ENCODE measurements around the gene ASCC3.

ASCC3 gene

DNA sequence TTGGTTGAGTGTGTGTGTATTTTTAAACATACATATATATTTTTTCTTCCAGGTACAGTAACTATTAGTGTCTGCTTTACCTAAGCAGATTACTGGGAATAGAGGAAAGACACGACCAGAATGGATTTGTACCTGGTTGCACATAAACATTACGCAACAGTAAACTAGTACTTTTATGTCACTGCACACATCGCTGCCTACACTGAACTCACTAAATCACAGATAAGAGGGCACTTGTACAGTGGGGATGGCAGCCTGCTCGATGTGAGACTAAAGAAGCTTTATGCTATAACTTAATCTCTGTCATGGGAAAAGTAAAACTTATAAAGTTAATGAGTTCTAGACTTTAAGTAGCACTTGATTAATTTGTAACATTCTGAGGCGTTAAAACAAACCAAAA is 326.9 kb downstream of the ASCC3 start:
- peaks cover 13% of the 10 kb centered on the region for H3K36me3 Mint-ChIP-seq (ENCODE audit: low read depth)
- no peaks in the 10 kb centered on the region for H3K4me1 Mint-ChIP-seq
- DNase-seq (no peak), ATAC-seq (no peak)
- no peaks in the 10 kb centered on the region for H3K27me3 Mint-ChIP-seq
- H3K27ac Mint-ChIP-seq = no peak overlapping the region
- no peak overlapping the region for H3K4me3 Mint-ChIP-seq
- H3K9me3 Mint-ChIP-seq = no peaks in the 10 kb centered on the region

DNA sequence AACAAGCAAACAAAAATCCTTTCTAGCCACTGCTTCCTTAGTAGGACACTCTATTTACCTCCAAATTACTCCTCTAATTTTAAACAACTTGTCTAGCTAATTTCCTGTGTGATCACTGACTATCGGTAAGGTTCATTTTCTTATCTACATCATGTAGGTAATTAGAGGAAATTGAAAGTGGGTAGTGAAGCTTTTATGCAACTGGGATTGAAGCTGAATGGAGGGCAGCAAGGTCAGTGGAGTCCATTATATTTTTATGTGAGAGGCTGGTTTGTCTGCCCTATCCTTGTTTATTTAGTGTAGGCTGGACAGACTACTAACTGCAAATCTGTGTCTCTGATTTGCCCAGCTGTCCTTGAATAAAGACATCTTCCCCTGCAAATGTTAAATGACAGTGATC is 327.9 kb downstream of the ASCC3 start:
- Mint-ChIP-seq H3K4me1 (no peaks in the 10 kb centered on the region), H3K4me3 (no peak overlapping the region), H3K27me3 (no peaks in the 10 kb centered on the region), H3K9me3 (no peaks in the 10 kb centered on the region), H3K36me3 (ENCODE audit: low read depth) (peaks cover 13% of the 10 kb centered on the region), H3K27ac (no peak overlapping the region)
- ATAC-seq (no peak), DNase-seq (no peak)

DNA sequence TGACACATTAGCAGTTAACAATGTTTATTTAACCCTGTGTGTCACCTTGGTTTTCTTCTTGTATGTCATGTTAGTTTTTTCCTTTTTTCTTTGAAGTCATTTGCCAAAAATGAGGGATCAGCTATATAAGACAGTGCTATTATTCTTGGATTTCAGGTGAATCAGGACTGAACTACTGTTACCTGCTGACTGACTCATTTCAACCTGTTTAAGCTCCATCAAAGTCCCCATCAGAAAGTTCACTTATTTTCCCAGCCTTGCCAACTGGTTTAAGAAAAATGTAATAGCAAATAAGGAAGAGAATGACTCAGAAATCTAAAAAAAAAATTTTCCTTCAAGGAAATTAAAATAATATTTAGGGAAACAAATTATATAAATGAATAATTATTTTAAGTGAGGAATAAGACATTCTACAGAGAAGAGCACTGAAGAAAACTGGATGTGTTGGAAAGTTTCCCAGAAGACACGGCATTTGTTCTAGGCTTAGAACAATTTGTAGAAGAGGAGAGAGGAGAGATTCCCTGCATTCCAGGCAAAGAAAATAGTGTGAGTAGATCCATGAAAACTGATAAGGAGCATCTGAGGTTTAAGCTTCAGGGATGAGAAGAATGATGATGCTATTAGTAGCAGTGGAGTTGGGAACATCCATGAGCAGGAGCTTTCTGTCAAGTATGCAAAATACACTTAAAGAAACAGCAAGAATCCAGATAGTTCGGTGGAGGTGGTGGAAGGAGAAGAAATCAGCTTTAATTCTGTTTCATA is 331.5 kb downstream of the ASCC3 start:
- Mint-ChIP-seq H3K9me3 (no peaks in the 10 kb centered on the region), H3K36me3 (ENCODE audit: low read depth) (peaks cover 27% of the 10 kb centered on the region), H3K4me1 (no peaks in the 10 kb centered on the region), H3K27me3 (no peaks in the 10 kb centered on the region), H3K4me3 (no peak overlapping the region), H3K27ac (no peak overlapping the region)
- ATAC-seq = no peak
- no peak for DNase-seq

DNA sequence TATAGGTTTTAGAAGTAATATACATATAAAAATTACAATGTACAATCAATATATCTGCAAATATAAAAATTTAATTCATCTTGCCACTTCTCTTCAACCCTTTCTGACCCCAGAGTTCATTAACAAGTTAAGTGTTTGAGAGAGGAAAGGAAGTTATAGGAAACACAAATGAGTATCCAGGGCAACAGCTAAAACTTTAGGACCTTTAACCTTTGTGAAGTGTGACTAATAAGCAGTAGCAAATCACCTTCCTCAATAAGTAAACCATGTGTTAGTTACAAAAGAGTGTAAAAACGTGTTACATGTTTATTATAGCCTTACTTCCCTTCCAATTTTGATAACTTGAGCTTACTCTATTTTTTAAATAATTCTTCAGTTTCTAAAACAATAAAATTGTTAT is 343.0 kb downstream of the ASCC3 start:
- DNase-seq (no peak), ATAC-seq (no peak)
- Mint-ChIP-seq H3K4me1 (no peaks in the 10 kb centered on the region), H3K27me3 (no peaks in the 10 kb centered on the region), H3K36me3 (ENCODE audit: low read depth) (peaks cover 42% of the 10 kb centered on the region), H3K27ac (no peak overlapping the region), H3K4me3 (no peak overlapping the region), H3K9me3 (peaks cover 4% of the 10 kb centered on the region)

DNA sequence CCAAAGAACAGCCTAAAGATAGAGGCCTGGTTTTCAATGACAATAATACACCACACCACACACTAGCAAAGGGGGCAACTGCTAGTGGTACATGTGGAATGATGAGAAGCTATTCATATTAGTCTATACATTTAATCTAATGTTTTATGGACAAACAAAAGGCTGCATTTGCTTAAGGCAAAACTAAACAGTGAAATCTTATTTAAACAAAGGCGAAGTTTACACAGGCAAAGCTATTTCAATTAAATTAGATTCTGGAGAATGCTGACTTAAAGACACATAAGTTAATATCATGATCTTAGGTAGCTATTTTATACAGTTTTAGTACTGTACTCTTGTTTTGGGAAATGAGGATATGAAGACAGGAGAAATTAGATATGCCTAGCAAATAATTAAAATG is 362.5 kb downstream of the ASCC3 start:
- Mint-ChIP-seq H3K4me1 (no peaks in the 10 kb centered on the region), H3K36me3 (ENCODE audit: low read depth) (peaks cover 8% of the 10 kb centered on the region), H3K4me3 (no peak overlapping the region), H3K9me3 (no peaks in the 10 kb centered on the region), H3K27ac (no peak overlapping the region), H3K27me3 (no peaks in the 10 kb centered on the region)
- ATAC-seq (no peak), DNase-seq (no peak)

DNA sequence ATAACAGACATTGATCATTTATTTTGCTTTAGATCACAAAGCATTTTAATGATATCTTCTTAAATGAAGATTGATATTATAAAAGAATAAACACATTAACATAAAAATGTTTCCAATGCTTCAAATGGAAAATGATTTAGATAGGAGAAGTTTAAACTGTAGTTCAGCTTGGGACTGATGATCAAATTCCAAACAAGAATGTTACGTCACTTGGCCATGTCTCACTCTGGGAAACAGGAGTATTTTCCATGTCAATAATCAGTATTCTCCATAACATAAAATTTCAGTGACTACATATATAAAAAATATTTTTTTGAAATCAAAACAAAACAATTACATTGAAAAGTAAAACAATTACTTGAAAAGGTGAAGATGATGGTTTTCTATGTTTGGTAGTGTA is 363.5 kb downstream of the ASCC3 start:
- ATAC-seq (no peak), DNase-seq (no peak)
- H3K27ac Mint-ChIP-seq = no peak overlapping the region
- peaks cover 15% of the 10 kb centered on the region for H3K36me3 Mint-ChIP-seq (ENCODE audit: low read depth)
- no peaks in the 10 kb centered on the region for H3K4me1 Mint-ChIP-seq
- H3K9me3 Mint-ChIP-seq = no peaks in the 10 kb centered on the region
- H3K4me3 Mint-ChIP-seq = no peak overlapping the region
- no peaks in the 10 kb centered on the region for H3K27me3 Mint-ChIP-seq

DNA sequence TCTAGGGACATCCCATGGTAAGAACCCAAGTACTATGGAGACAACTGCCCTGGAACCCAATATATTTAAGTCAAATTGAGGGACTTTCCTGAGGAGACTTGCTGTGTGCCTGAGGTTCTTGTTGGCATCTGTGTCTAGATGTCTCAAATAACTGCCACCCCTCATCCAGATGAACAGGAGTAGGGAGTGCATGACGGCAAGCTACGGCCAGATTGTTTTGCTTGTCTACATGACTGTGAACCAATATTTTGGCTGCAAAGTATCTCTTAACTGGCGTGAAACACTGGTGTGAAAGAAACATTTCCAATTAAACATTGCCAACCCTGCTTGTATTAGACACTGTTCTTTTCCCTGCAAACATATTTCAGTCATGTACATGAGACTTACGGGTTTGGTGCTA is 364.0 kb downstream of the ASCC3 start:
- no peak for DNase-seq
- no peaks in the 10 kb centered on the region for H3K9me3 Mint-ChIP-seq
- ATAC-seq = no peak
- no peak overlapping the region for H3K4me3 Mint-ChIP-seq
- H3K27ac Mint-ChIP-seq = no peak overlapping the region
- H3K36me3 Mint-ChIP-seq (ENCODE audit: low read depth) = peaks cover 19% of the 10 kb centered on the region
- no peaks in the 10 kb centered on the region for H3K4me1 Mint-ChIP-seq
- no peaks in the 10 kb centered on the region for H3K27me3 Mint-ChIP-seq

DNA sequence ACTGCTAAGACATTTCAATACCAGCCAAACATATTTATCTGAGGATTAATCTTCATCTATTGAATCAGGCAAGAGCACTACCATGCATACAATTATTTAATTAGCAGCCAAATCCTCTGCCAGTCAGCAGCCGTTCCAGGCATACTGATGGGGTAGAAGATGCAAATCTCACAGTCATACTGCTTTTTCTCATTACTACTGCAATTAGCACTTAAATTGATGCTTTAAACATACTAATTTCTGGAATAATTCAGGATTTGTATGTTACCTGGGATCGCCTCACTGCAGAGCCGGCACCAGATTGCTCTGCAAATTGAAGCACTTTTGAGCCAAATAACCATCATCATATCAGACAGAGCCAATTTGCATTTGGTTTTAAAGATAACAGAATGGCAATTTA is 366.5 kb downstream of the ASCC3 start:
- peaks cover 38% of the 10 kb centered on the region for H3K36me3 Mint-ChIP-seq (ENCODE audit: low read depth)
- no peaks in the 10 kb centered on the region for H3K27me3 Mint-ChIP-seq
- H3K4me1 Mint-ChIP-seq = no peaks in the 10 kb centered on the region
- no peaks in the 10 kb centered on the region for H3K9me3 Mint-ChIP-seq
- H3K4me3 Mint-ChIP-seq = no peak overlapping the region
- no peak overlapping the region for H3K27ac Mint-ChIP-seq
- ATAC-seq (no peak), DNase-seq (no peak)

DNA sequence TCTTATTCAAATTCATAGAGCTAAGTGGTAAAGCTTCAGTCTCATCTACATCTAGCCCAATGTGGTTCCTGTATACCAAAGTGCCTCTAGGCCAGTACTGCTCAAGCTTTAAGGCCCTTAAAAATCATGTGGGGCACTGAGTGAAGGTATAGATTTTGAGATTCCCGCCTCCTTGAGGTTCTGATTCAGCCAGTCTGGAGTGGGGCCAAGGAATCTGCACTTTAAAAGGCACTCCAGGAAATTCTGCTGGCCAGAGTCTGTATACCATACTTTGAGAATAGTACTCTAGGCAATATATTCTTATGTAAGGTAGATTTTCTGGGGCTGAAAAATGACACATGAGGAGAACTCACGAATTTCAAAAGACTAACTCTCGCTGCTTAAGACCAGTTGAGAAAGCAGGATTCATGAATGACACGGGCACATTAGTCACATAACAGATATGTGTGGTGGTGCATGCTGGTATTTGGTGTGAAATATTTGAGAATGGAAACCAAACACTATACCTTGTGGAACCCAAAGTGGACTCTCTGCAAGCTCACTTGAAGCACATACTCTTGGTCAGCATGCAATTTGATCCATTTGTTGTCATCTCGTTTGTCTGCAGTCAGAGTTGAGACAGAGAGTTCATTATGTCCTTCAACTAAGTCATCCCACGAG is 368.8 kb downstream of the ASCC3 start:
- Mint-ChIP-seq H3K27ac (no peak overlapping the region), H3K4me1 (no peaks in the 10 kb centered on the region), H3K4me3 (no peak overlapping the region), H3K36me3 (ENCODE audit: low read depth) (peaks cover 45% of the 10 kb centered on the region), H3K9me3 (no peaks in the 10 kb centered on the region), H3K27me3 (no peaks in the 10 kb centered on the region)
- ATAC-seq = no peak
- DNase-seq = no peak

DNA sequence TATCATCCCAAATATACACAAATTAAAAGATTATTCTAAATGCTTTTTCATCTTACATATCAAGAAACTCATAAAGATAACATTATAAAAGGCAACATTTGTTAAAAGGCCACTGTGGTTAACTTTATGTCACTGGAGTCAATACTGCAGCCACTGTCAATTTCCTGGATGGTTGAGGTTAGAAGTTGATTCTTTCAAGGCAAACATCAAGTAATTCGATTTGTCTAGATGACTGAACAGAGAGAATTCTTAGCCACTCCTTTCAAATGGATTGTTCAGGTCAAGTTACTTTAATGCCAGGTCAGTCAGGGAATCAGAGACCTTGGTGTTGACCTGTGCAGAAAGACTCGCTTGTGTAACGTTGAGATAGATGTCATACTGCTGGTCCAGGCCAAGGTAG is 372.0 kb downstream of the ASCC3 start:
- Mint-ChIP-seq H3K36me3 (ENCODE audit: low read depth) (peaks cover 40% of the 10 kb centered on the region), H3K9me3 (no peaks in the 10 kb centered on the region), H3K4me3 (no peak overlapping the region), H3K27me3 (no peaks in the 10 kb centered on the region), H3K27ac (no peak overlapping the region), H3K4me1 (no peaks in the 10 kb centered on the region)
- no peak for ATAC-seq
- no peak for DNase-seq

DNA sequence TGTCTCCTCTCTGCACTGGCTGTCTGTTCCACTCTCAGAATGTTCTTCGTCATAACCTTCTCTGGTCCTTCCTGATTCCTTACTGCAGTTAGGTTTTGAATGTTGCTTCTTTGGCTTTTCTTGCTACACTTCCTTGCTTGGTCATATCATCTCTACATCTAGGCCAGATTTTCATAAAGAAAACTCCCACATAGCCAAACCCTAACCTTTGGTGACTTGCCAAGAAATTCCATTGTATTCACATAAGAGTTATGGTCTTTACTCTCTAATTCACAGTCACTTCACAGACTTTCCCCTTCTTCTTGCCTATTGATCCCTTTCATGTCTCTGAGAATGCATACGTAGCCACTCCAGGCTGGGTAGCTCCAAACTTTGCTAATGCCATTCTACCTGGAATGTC is 374.5 kb downstream of the ASCC3 start:
- H3K27me3 Mint-ChIP-seq = no peaks in the 10 kb centered on the region
- ATAC-seq (no peak), DNase-seq (no peak)
- peaks cover 23% of the 10 kb centered on the region for H3K36me3 Mint-ChIP-seq (ENCODE audit: low read depth)
- no peaks in the 10 kb centered on the region for H3K4me1 Mint-ChIP-seq
- no peak overlapping the region for H3K27ac Mint-ChIP-seq
- no peak overlapping the region for H3K4me3 Mint-ChIP-seq
- H3K9me3 Mint-ChIP-seq = no peaks in the 10 kb centered on the region

DNA sequence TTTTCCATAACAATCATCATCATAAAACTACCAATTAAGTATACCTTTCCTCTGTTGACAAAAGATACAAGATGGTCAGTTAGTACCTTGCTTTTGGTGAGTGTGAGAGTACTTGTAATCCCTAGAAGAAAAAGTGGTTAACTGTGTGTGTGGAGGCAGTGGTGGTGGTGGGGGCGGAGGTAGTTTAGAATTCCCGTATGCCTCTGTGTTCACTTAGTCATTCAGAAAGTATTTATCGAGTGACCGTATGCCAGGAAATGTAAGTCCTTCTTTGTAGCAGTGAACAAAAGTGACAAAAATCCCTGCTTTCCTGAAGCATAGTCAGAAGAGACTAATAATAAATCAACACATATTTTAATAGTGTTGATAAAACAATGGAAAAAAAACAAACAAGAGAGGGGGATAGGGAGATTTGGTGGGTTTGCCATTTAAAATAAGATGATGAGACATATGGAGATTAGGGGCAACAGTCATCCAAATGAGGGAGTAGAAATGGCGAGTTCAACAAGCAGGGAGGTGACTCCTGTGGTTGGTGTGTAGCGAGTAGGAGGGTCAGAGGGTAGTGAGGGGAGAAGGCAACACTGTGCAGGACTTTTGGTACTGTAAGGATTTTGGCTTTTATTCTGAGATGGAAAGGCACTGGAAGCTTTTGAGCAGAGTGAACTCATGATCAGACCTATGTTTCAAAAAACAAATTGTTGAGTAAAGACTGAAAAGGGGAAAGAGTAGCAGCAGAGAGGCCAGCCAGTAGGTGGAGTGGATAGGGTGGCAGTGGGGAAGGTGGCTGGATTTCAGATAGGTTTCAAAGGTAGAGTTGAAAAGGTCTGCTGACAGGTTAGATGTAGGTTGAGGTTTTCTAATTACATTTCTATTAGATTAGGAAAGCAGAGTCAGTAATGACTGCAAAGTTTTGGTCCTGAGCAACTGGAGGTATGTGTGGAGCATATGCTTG is 376.1 kb downstream of the ASCC3 start:
- DNase-seq (no peak), ATAC-seq (peak; percentile 28)
- H3K4me3 Mint-ChIP-seq = no peak overlapping the region
- H3K27ac Mint-ChIP-seq = no peak overlapping the region
- peaks cover 12% of the 10 kb centered on the region for H3K36me3 Mint-ChIP-seq (ENCODE audit: low read depth)
- no peaks in the 10 kb centered on the region for H3K4me1 Mint-ChIP-seq
- peaks cover 1% of the 10 kb centered on the region for H3K27me3 Mint-ChIP-seq
- H3K9me3 Mint-ChIP-seq = no peaks in the 10 kb centered on the region

DNA sequence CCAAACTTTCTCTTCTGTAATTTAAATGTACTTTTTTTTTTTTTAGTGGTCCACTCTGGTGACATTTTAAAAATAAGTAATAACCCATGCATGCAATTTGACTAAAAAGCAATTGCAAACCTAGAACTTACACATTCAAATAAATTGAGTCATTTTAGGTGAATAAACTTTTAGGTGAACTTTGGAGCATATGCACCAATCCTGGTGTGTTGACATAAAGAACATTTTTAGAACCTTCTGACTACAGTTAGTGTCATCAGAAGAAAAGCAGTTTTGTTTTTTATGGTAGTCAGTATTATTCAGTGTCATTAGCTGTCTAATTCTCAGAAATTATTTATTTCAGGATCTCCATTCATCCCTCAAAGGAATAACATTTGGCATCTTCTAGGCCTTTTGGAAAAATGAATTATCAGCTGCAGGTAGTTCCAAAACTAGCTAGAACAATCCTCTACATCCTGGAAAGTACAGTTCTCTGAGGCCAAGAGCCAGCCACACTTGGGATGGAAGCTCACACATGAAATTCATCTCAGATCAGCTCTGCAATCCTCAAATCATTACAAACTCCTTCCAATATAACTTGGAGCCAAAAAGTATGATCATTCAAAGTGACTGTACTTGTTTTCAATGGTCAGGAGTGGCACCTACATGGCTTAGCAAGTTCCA is 378.0 kb downstream of the ASCC3 start:
- Mint-ChIP-seq H3K27me3 (peaks cover 3% of the 10 kb centered on the region), H3K9me3 (peaks cover 5% of the 10 kb centered on the region), H3K4me3 (no peak overlapping the region), H3K36me3 (ENCODE audit: low read depth) (no peaks in the 10 kb centered on the region), H3K4me1 (no peaks in the 10 kb centered on the region), H3K27ac (no peak overlapping the region)
- no peak for DNase-seq
- no peak for ATAC-seq

DNA sequence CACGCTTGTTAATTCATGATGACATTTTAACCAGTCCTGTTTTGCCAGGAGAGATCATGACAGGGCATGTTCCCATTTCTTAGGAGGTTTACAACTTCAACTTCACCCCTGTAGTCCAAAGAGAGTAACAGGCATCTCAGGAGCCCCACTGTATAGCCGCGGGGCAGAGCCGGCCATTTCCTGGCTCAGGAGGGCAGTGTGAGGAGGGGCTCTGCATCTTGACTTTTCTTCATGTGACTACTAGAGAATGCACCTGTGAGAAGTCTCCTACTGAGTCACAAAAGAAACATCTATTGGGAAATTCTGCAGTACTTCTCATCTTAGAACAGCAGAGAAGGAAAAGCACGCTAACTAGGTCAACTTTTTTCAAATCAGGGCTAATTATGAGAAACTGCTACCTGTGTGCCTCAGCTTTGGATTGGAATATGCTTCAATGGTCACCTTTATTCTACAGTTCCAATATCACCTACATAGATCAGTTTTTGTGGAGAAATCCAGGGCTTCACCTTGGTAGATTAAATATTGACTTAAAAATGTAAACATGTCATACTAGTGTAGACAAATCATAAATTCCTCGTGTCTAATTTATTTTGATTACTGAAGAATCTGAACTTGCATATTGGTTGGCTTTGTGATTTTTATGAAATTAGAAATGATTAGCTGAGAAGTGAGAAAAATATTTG is 387.8 kb downstream of the ASCC3 start:
- Mint-ChIP-seq H3K27me3 (peaks cover 35% of the 10 kb centered on the region), H3K36me3 (ENCODE audit: low read depth) (no peaks in the 10 kb centered on the region), H3K9me3 (peaks cover 5% of the 10 kb centered on the region), H3K4me1 (no peaks in the 10 kb centered on the region), H3K27ac (no peak overlapping the region), H3K4me3 (no peak overlapping the region)
- no peak for DNase-seq
- ATAC-seq = no peak
